Thymus (tissue), 14 donors: ENCODE measurements around the gene SCOC. TPM values are rescaled to one million over a fixed set of nuclear protein-coding genes. Genes with fewer than 3 reads are reported as not detected.
A peak's percentile ranks its signal among the peaks of the same experiment; 100 is the strongest.

Experiments used
- DNase-seq, 9 donors: peaks; one replicate each; pipeline ENCODE4 v3.0.0-alpha.2; 2013; ENCODE audit warnings: low spot score in 9 of 9, low read depth in 6 of 9, missing footprints in 1 of 9
- H3K27ac ChIP-seq, 2 donors: one replicate each; pipeline ENCODE4 v1.5.1; 2013; ENCODE audit warnings: control low read depth in 1 of 2, low read depth in 1 of 2, low read length in 1 of 2, mild to moderate bottlenecking in 1 of 2, moderate library complexity in 1 of 2
- H3K27me3 ChIP-seq, 2 donors: one replicate each; pipeline ENCODE4 v1.5.1; 2013; ENCODE audit warnings: low read length in 1 of 2; ENCODE audit not compliant: control insufficient read depth in 2 of 2, insufficient read depth in 1 of 2
- H3K36me3 ChIP-seq, 2 donors: one replicate each; pipeline ENCODE4 v1.5.1; 2013; ENCODE audit warnings: low read length in 1 of 2, mild to moderate bottlenecking in 1 of 2, moderate library complexity in 1 of 2; ENCODE audit not compliant: control insufficient read depth in 2 of 2, insufficient read depth in 2 of 2
- H3K4me1 ChIP-seq, 2 donors: one replicate each; pipeline ENCODE4 v1.5.1; 2013; ENCODE audit warnings: low read length in 2 of 2; ENCODE audit not compliant: control insufficient read depth in 2 of 2, insufficient read depth in 2 of 2
- H3K4me3 ChIP-seq, 2 donors: one replicate each; pipeline ENCODE4 v1.5.1; 2013; ENCODE audit warnings: low read length in 2 of 2, control low read depth in 1 of 2, mild to moderate bottlenecking in 1 of 2
- H3K9me3 ChIP-seq, 2 donors: one replicate each; pipeline ENCODE4 v1.5.1; 2013; ENCODE audit warnings: low read length in 1 of 2, mild to moderate bottlenecking in 1 of 2; ENCODE audit not compliant: control insufficient read depth in 2 of 2, insufficient read depth in 1 of 2
- WGBS: extraction: QIAGEN DNeasy Blood & Tissue Kit; methylation state at CpG from one replicate; pipeline ENCODE4 v1.1.7; 2013; 5-methylcytosine and 5-hydroxymethylcytosine counted together
- long read RNA-seq, 10 donors: transcript quantifications; one replicate each; lab custom pipeline, GENCODE V29; 2026
- polyA plus RNA-seq: library from polyadenylated mRNA; stranded (reverse); fragments of 200-250 nt; gene quantifications from one replicate; pipeline ENCODE4 v1.2.3, GENCODE V29; 2013
- total RNA-seq: library from RNA; stranded (reverse); fragments of 120-200 nt; gene quantifications from one replicate; pipeline ENCODE4 v1.2.4, GENCODE V29; 2013
- donor health status: healthy.

SCOC gene
- 28.0 TPM for total RNA-seq
- polyA plus RNA-seq = 80.0 TPM
- long read RNA-seq, donor 1, partial matches to known transcripts = 0 of 2 reads
- long read RNA-seq, donor 1, other reads (novel, unspliced or antisense) = 0 of 2 reads
- long read RNA-seq, donor 2 = 0 reads
- long read RNA-seq, donor 3, transcript SCOC-211 (4 exons, 1,959 nt) = major isoform, 49 of 65 reads
- long read RNA-seq, donor 3, partial matches to known transcripts = 0 of 65 reads
- long read RNA-seq, donor 3, other reads (novel, unspliced or antisense) = 13 of 65 reads
- long read RNA-seq, donor 4, transcript SCOC-211 (4 exons, 1,959 nt) = major isoform, 11 of 12 reads
- long read RNA-seq, donor 4, partial matches to known transcripts = 0 of 12 reads
- long read RNA-seq, donor 4, other reads (novel, unspliced or antisense) = 0 of 12 reads
- long read RNA-seq, donor 5, transcript SCOC-211 (4 exons, 1,959 nt) = major isoform, 56 of 85 reads
- long read RNA-seq, donor 5, transcript SCOC-203 (4 exons, 1,999 nt) = minor isoform, 7 of 85 reads
- long read RNA-seq, donor 5, partial matches to known transcripts = 0 of 85 reads
- long read RNA-seq, donor 5, other reads (novel, unspliced or antisense) = 19 of 85 reads
- long read RNA-seq, donor 6, transcript SCOC-211 (4 exons, 1,959 nt) = major isoform, 30 of 30 reads
- long read RNA-seq, donor 6, partial matches to known transcripts = 0 of 30 reads
- long read RNA-seq, donor 6, other reads (novel, unspliced or antisense) = 0 of 30 reads
- long read RNA-seq, donor 7, transcript SCOC-211 (4 exons, 1,959 nt) = major isoform, 32 of 51 reads
- long read RNA-seq, donor 7, transcript SCOC-207 (3 exons, 1,838 nt) = minor isoform, 5 of 51 reads
- long read RNA-seq, donor 7, partial matches to known transcripts = 0 of 51 reads
- long read RNA-seq, donor 7, other reads (novel, unspliced or antisense) = 14 of 51 reads
- long read RNA-seq, donor 8, transcript SCOC-211 (4 exons, 1,959 nt) = major isoform, 8 of 9 reads
- long read RNA-seq, donor 8, partial matches to known transcripts = 0 of 9 reads
- long read RNA-seq, donor 8, other reads (novel, unspliced or antisense) = 0 of 9 reads
- long read RNA-seq, donor 9, transcript SCOC-211 (4 exons, 1,959 nt) = major isoform, 12 of 12 reads
- long read RNA-seq, donor 9, partial matches to known transcripts = 0 of 12 reads
- long read RNA-seq, donor 9, other reads (novel, unspliced or antisense) = 0 of 12 reads
- long read RNA-seq, donor 10, transcript SCOC-211 (4 exons, 1,959 nt) = major isoform, 19 of 22 reads
- long read RNA-seq, donor 10, partial matches to known transcripts = 0 of 22 reads
- long read RNA-seq, donor 10, other reads (novel, unspliced or antisense) = 0 of 22 reads

- WGBS = under 1% methylated on average over 63 of the region's 63 CpGs
- Histone ChIP-seq H3K36me3 (no peaks in the 10 kb centered on the region), H3K9me3 (no peaks in the 10 kb centered on the region), H3K27ac (peak within 1 kb of the TSS; percentile 84 to 93), H3K27me3 (no peaks in the 10 kb centered on the region), H3K4me1 (peaks cover 5 to 6% of the 10 kb centered on the region in 2 donors), H3K4me3 (peak within 1 kb of the TSS; percentile 68 to 99)
- DNase-seq = peak; percentile 95 to 99 (median 97)
These were observed at the start of gene SCOC for GRCh38 chr4:140373328-140374129. TSS of gene SCOC (plus strand) at chr4:140373646. CDS start at chr4:140379171, 5,525 bp downstream.

GRCh38 chr4:140326395-140326993 lies 47.0 kb upstream of the SCOC start:
- Histone ChIP-seq H3K4me3 (no peak overlapping the region), H3K4me1 (no peaks in the 10 kb centered on the region), H3K9me3 (no peaks in the 10 kb centered on the region), H3K36me3 (no peaks in the 10 kb centered on the region), H3K27me3 (no peaks in the 10 kb centered on the region), H3K27ac (no peak overlapping the region)
- WGBS = 44% methylated on average over 2 of the region's 2 CpGs
- peak in 5 of 9 donors; percentile 7 to 49 (median 9) for DNase-seq

- 93% methylated on average over 1 of the region's 1 CpG for WGBS
- peak in 2 of 9 donors; percentile 10 to 25 for DNase-seq
- no peaks in the 10 kb centered on the region for H3K36me3 ChIP-seq
These were observed 43.0 kb upstream of the SCOC start for GRCh38 chr4:140330311-140330900.

GRCh38 chr4:140331245-140331644 lies 42.2 kb upstream of the SCOC start:
- H3K4me1 ChIP-seq = no peaks in the 10 kb centered on the region
- WGBS = 29% methylated on average over 1 of the region's 1 CpG
- no peak overlapping the region for H3K4me3 ChIP-seq
- no peaks in the 10 kb centered on the region for H3K36me3 ChIP-seq
- DNase-seq = no peak
- H3K27me3 ChIP-seq = no peaks in the 10 kb centered on the region
- H3K9me3 ChIP-seq = no peaks in the 10 kb centered on the region
- H3K27ac ChIP-seq = no peak overlapping the region

More at GRCh38 chr4:140330311-140330900, 43.0 kb upstream of the SCOC start:
- H3K9me3 ChIP-seq = no peaks in the 10 kb centered on the region
- H3K4me1 ChIP-seq = no peaks in the 10 kb centered on the region
- H3K27ac ChIP-seq = no peak overlapping the region
- H3K27me3 ChIP-seq = no peaks in the 10 kb centered on the region
- no peak overlapping the region for H3K4me3 ChIP-seq

- Histone ChIP-seq H3K27me3 (no peaks in the 10 kb centered on the region), H3K36me3 (no peaks in the 10 kb centered on the region), H3K4me1 (no peaks in the 10 kb centered on the region), H3K27ac (no peak overlapping the region), H3K9me3 (no peaks in the 10 kb centered on the region), H3K4me3 (no peak overlapping the region)
- no peak for DNase-seq
- WGBS = 91% methylated on average over 5 of the region's 5 CpGs
These were observed 41.6 kb upstream of the SCOC start for GRCh38 chr4:140331876-140332275.

GRCh38 chr4:140332734-140333133 lies 40.7 kb upstream of the SCOC start:
- H3K27ac ChIP-seq = no peak overlapping the region
- DNase-seq = no peak
- H3K4me1 ChIP-seq = no peaks in the 10 kb centered on the region
- H3K4me3 ChIP-seq = no peak overlapping the region
- H3K36me3 ChIP-seq = no peaks in the 10 kb centered on the region
- WGBS = 95% methylated on average over 2 of the region's 2 CpGs
- H3K9me3 ChIP-seq = no peaks in the 10 kb centered on the region
- no peaks in the 10 kb centered on the region for H3K27me3 ChIP-seq

GRCh38 chr4:140333523-140333922 lies 39.9 kb upstream of the SCOC start:
- H3K4me3 ChIP-seq = no peak overlapping the region
- no peak for DNase-seq
- no peaks in the 10 kb centered on the region for H3K9me3 ChIP-seq
- H3K4me1 ChIP-seq = no peaks in the 10 kb centered on the region
- H3K27me3 ChIP-seq = no peaks in the 10 kb centered on the region
- no peaks in the 10 kb centered on the region for H3K36me3 ChIP-seq
- no peak overlapping the region for H3K27ac ChIP-seq

- 94% methylated on average over 1 of the region's 1 CpG for WGBS
- no peak for DNase-seq
- no peaks in the 10 kb centered on the region for H3K27me3 ChIP-seq
- no peaks in the 10 kb centered on the region for H3K4me1 ChIP-seq
- H3K4me3 ChIP-seq = no peak overlapping the region
- H3K9me3 ChIP-seq = no peaks in the 10 kb centered on the region
- no peak overlapping the region for H3K27ac ChIP-seq
- H3K36me3 ChIP-seq = no peaks in the 10 kb centered on the region
These were observed 38.4 kb upstream of the SCOC start for GRCh38 chr4:140335076-140335475.
